ENCODE results near the gene DESI1. TPM values are rescaled to one million over a fixed set of nuclear protein-coding genes. Genes with fewer than 3 reads are reported as not detected.

Gene DESI1
- total RNA-seq, 1 donor from 2014 or later, result 22.7 TPM

- no peak overlapping the region for H3K4me2 ChIP-seq
- no peak for TF ChIP-seq CTCF (IDR thresholded peaks at IDR 0.05)
- no peak for TF ChIP-seq EZH2 (IDR thresholded peaks at IDR 0.05)
- no peak for TF ChIP-seq EZH2phosphoT487 (IDR thresholded peaks at IDR 0.05)
- H3K9me3 ChIP-seq (ENCODE audit: low read depth), result no peaks in the 10 kb centered on the region
- no peak overlapping the region for H3K4me3 Mint-ChIP-seq
- H3K27me3 Mint-ChIP-seq (ENCODE audit: insufficient read depth, low read depth), result peaks cover 2% of the 10 kb centered on the region
- H2AFZ ChIP-seq (replicated peaks), result no peak overlapping the region
- H3K36me3 Mint-ChIP-seq, result peaks cover 11% of the 10 kb centered on the region
- peaks cover 20% of the 10 kb centered on the region for H3K4me1 Mint-ChIP-seq
- no peak overlapping the region for H3K27ac Mint-ChIP-seq
- H3K27me3 ChIP-seq, result no peaks in the 10 kb centered on the region
- H3K27ac ChIP-seq, result no peak overlapping the region
- no peaks in the 10 kb centered on the region for H3K36me3 ChIP-seq
- H3F3A ChIP-seq (ENCODE audit: low read depth), result no peaks in the 10 kb centered on the region
- H3K4me1 ChIP-seq, result no peaks in the 10 kb centered on the region
- H3K79me2 ChIP-seq (ENCODE audit: low read depth), result no peaks in the 10 kb centered on the region
- no peaks in the 10 kb centered on the region for H4K20me1 ChIP-seq (ENCODE audit: low read depth)
- no peak for DNase-seq (ENCODE audit: low spot score)
- H3K4me3 ChIP-seq, result no peak overlapping the region
- H3K9ac ChIP-seq, result no peak overlapping the region
- H3K9me3 Mint-ChIP-seq, result no peaks in the 10 kb centered on the region
Measured at GRCh38 chr22:41603873-41604332, 16.9 kb downstream of the DESI1 start.

- H3F3A ChIP-seq (ENCODE audit: low read depth), result no peaks in the 10 kb centered on the region
- H3K9me3 Mint-ChIP-seq, result no peaks in the 10 kb centered on the region
- H3K79me2 ChIP-seq (ENCODE audit: low read depth), result no peaks in the 10 kb centered on the region
- no peaks in the 10 kb centered on the region for H3K4me1 ChIP-seq
- H3K9me3 ChIP-seq (ENCODE audit: low read depth), result no peaks in the 10 kb centered on the region
- TF ChIP-seq CTCF (IDR thresholded peaks at IDR 0.05) (no peak), EZH2phosphoT487 (IDR thresholded peaks at IDR 0.05) (no peak), EZH2 (IDR thresholded peaks at IDR 0.05) (no peak)
- H3K4me3 ChIP-seq, result no peak overlapping the region
- no peak overlapping the region for H3K4me3 Mint-ChIP-seq
- H3K36me3 Mint-ChIP-seq, result peaks cover 9% of the 10 kb centered on the region
- H3K27ac Mint-ChIP-seq, result no peak overlapping the region
- no peak overlapping the region for H3K27ac ChIP-seq
- H3K36me3 ChIP-seq, result no peaks in the 10 kb centered on the region
- H4K20me1 ChIP-seq (ENCODE audit: low read depth), result peaks cover 5% of the 10 kb centered on the region
- H3K9ac ChIP-seq, result no peak overlapping the region
- DNase-seq (ENCODE audit: low spot score), result no peak
- no peaks in the 10 kb centered on the region for H3K27me3 ChIP-seq
- peaks cover 2% of the 10 kb centered on the region for H3K27me3 Mint-ChIP-seq (ENCODE audit: insufficient read depth, low read depth)
- H3K4me1 Mint-ChIP-seq, result peaks cover 22% of the 10 kb centered on the region
- no peak overlapping the region for H3K4me2 ChIP-seq
- H2AFZ ChIP-seq (replicated peaks), result no peak overlapping the region
Measured at GRCh38 chr22:41600976-41601375, 19.9 kb downstream of the DESI1 start.

- no peak overlapping the region for H3K4me3 ChIP-seq
- no peak overlapping the region for H3K4me2 ChIP-seq
- Mint-ChIP-seq H3K27ac (no peak overlapping the region), H3K4me3 (no peak overlapping the region), H3K4me1 (peaks cover 7% of the 10 kb centered on the region), H3K36me3 (peaks cover 9% of the 10 kb centered on the region), H3K9me3 (no peaks in the 10 kb centered on the region), H3K27me3 (ENCODE audit: insufficient read depth, low read depth) (no peaks in the 10 kb centered on the region)
- no peaks in the 10 kb centered on the region for H3K36me3 ChIP-seq
- DNase-seq (ENCODE audit: low spot score), result no peak
- no peaks in the 10 kb centered on the region for H3K79me2 ChIP-seq (ENCODE audit: low read depth)
- H2AFZ ChIP-seq (replicated peaks), result no peak overlapping the region
- H3K27me3 ChIP-seq, result no peaks in the 10 kb centered on the region
- H3K9ac ChIP-seq, result no peak overlapping the region
- H4K20me1 ChIP-seq (ENCODE audit: low read depth), result peaks cover 5% of the 10 kb centered on the region
- H3K4me1 ChIP-seq, result no peaks in the 10 kb centered on the region
- no peaks in the 10 kb centered on the region for H3K9me3 ChIP-seq (ENCODE audit: low read depth)
- H3K27ac ChIP-seq, result no peak overlapping the region
- TF ChIP-seq EZH2phosphoT487 (IDR thresholded peaks at IDR 0.05), result no peak
- TF ChIP-seq CTCF (IDR thresholded peaks at IDR 0.05), result no peak
- no peak for TF ChIP-seq EZH2 (IDR thresholded peaks at IDR 0.05)
- H3F3A ChIP-seq (ENCODE audit: low read depth), result no peaks in the 10 kb centered on the region
Measured at GRCh38 chr22:41598891-41599635, 21.8 kb downstream of the DESI1 start.
